Measurements from ENCODE around the gene SLC36A3.

The SLC36A3 gene

DNA sequence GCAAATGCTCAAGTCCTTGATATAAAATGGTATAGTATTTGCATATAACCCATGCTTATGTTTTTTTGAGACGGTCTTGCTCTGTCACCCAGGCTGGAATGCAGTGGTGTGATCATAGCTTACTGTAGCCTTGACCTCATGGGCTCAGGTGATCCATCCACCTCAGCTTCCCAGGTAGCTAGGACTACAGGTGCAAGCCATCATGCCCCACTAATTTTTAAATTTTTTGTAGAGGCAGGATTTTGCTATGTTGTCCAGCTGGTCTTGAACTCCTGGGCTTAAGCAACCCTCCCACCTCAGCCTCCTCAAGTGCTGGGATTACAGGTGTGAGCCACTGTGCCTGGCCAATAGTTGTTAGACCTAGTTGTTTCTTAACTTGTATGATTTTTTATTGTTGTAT is 17.3 kb downstream of the SLC36A3 start:
- no peak for TF ChIP-seq CTCF (IDR thresholded peaks at IDR 0.05; ENCODE audit: low read depth, low read length)
- no peak overlapping the region for H3K4me3 ChIP-seq (ENCODE audit: low read depth, low read length)

GRCh38 chr5:151285683-151286082 is 17.9 kb downstream of the SLC36A3 start:
- H3K4me3 ChIP-seq (ENCODE audit: low read depth, low read length): no peak overlapping the region
- TF ChIP-seq CTCF (IDR thresholded peaks at IDR 0.05; ENCODE audit: low read depth, low read length): no peak

DNA sequence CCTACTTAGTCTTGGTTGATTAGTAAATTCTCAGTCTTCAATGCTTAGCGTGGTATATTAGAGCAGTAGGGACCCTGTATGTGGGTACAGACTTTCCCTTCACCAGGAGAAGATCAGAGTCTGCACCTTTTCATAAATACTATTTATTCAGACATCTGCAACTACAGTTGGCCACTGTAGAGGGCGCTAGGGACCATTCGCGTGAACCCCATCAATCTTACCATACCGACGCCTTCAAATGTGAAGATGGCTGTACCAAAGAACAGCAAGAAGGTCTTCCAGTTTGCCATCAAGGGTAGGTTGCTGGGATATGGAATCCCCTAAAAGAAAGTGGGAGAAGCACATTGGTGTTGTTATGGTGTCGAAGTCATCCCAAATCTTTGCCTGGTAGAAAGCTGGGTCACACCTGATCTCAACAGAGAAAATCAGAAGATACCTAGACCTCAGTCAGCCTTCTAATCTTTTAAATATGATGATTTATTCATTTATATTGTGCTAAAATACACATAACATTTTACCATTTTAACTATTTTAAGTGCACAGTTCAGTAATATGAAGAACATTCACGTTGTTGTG is 19.1 kb downstream of the SLC36A3 start:
- H3K4me3 ChIP-seq (ENCODE audit: low read depth, low read length): no peak overlapping the region
- TF ChIP-seq CTCF (IDR thresholded peaks at IDR 0.05; ENCODE audit: low read depth, low read length): no peak; the same call in 1 of the 2 replicates

GRCh38 chr5:151283120-151283825 is 20.3 kb downstream of the SLC36A3 start:
- TF ChIP-seq CTCF (IDR thresholded peaks at IDR 0.05; ENCODE audit: low read depth, low read length): no peak

GRCh38 chr5:151281001-151281639 is 22.4 kb downstream of the SLC36A3 start:
- no peak for TF ChIP-seq CTCF (IDR thresholded peaks at IDR 0.05; ENCODE audit: low read depth, low read length)
- H3K4me3 ChIP-seq (ENCODE audit: low read depth, low read length): no peak overlapping the region

More at GRCh38 chr5:151283120-151283825, 20.3 kb downstream of the SLC36A3 start:
- H3K4me3 ChIP-seq (ENCODE audit: low read depth, low read length): no peak overlapping the region

GRCh38 chr5:151280443-151280842 is 23.1 kb downstream of the SLC36A3 start:
- TF ChIP-seq CTCF (IDR thresholded peaks at IDR 0.05; ENCODE audit: low read depth, low read length): no peak
- no peak overlapping the region for H3K4me3 ChIP-seq (ENCODE audit: low read depth, low read length)

- no peak overlapping the region for H3K4me3 ChIP-seq (ENCODE audit: low read depth, low read length)
- no peak for TF ChIP-seq CTCF (IDR thresholded peaks at IDR 0.05; ENCODE audit: low read depth, low read length)
These were observed 24.7 kb downstream of the SLC36A3 start for GRCh38 chr5:151278845-151279244.
